Epithelial cell of proximal tubule (primary cell): ENCODE measurements around the gene LIF. TPM values are rescaled to one million over a fixed set of nuclear protein-coding genes. Genes with fewer than 3 reads are reported as not detected.

Experiments
- DNase-seq: peaks from one replicate; pipeline ENCODE4 v3.0.0-alpha.2; 2011; ENCODE audit warnings: low read depth
- H3K4me3 ChIP-seq: 2 replicates; pipeline ENCODE4 v1.5.1; 2011; ENCODE audit warnings: low read depth, mild to moderate bottlenecking, low read length
- total RNA-seq: library from RNA; depleted of rRNA; stranded (reverse); fragments of >200 nt; gene quantifications from 2 replicates; pipeline ENCODE4 v1.2.3, GENCODE V29; 2015
- TF ChIP-seq, protein P1 (sequence below): conservative IDR thresholded peaks from 2 replicates; pipeline ENCODE4 v1.5.1; 2012; ENCODE audit warnings: low read depth, mild to moderate bottlenecking, low read length

LIF gene
- total RNA-seq: 48.7 and 49.8 TPM in 2 replicates

DNA sequence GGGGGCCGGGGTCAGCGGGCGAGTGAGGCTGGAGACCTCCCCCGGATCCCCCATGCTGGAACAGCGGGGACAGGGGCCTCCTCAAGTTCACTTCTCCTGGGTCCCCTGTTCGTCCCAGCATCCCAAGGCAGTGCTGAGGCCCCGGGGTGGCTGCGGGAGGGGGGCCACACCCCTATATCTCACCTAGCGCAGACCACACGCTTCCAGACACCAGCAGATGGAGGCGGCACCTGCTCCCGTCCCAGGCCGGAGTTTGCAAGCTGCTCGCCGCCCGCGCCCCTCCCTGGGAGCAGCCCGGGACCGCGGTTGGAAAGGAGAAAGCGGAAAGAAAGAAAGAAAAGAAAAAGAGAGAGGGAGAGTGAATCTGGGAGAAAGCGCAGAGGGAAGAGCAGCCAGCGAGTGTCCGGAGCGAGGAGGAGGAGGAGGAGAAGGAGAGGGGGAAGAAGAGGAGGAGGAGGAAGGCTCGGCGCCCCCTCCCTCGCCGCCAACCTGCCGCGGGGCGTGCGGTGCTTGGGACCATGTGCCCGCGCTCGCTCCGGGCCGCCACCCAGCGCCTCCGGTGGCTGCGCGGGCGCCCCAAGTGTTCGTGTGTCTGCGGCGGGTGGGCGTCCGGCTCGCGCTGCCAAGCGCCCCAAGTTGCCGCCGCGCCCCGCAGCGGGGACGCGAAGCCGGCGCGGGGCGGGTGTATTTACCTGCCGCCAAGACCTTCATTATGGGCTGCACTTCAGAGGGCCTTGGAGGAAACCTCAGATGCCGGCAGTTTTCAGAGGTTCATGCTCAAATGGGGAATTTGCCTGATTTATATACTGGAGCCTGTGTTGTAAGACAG is at the start of gene LIF:
LIF (minus strand) TSS at position 775 of the 829 bp plus-strand sequence; CDS start at position 711, 64 bp downstream.
- H3K4me3 ChIP-seq: peak within 1 kb of the TSS; percentile 67
- TF ChIP-seq, protein P1, sequence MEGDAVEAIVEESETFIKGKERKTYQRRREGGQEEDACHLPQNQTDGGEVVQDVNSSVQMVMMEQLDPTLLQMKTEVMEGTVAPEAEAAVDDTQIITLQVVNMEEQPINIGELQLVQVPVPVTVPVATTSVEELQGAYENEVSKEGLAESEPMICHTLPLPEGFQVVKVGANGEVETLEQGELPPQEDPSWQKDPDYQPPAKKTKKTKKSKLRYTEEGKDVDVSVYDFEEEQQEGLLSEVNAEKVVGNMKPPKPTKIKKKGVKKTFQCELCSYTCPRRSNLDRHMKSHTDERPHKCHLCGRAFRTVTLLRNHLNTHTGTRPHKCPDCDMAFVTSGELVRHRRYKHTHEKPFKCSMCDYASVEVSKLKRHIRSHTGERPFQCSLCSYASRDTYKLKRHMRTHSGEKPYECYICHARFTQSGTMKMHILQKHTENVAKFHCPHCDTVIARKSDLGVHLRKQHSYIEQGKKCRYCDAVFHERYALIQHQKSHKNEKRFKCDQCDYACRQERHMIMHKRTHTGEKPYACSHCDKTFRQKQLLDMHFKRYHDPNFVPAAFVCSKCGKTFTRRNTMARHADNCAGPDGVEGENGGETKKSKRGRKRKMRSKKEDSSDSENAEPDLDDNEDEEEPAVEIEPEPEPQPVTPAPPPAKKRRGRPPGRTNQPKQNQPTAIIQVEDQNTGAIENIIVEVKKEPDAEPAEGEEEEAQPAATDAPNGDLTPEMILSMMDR: peak; percentile 7
- no peak for DNase-seq

DNA sequence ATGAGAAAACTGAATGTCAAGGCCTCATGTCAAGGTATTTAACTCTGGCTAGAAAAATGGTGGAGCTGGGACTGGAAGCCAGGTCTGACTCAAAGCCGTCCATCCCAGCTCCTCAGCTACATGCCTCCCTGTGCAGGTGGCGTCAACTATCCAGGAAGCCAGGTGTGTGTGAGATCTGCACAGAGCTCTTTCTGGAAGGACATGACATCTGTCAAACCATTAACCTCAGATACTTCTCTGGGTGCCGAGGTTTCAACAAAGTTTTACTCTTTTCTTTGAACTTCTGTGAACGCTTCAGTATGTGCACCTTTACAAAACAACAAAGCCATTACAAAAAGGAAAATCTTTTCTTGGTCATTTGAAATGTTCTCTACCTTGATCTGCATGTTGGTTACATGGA is 49.8 kb upstream of the LIF start:
- TF ChIP-seq, protein P1: no peak
- DNase-seq: no peak
- H3K4me3 ChIP-seq: no peak overlapping the region

DNA sequence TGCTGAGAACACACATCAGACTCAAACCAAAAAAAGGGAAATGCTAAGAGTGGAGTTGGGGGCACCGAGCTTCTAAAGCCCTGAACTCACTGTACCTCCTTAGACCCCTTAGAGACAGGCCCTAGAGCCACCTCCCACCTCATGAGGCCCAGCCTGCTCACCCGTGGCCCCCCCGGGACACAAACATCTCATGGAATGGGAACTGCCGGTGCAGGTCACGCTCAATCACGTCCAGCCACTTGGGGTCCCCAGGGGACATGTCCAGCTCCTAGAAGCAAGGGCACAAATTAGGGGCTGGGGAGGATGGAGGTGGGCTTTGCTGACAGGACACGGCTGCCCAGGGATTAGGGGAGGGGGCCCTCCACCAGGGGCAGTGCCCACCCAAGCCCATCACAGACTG is 49.0 kb upstream of the LIF start:
- TF ChIP-seq, protein P1: no peak
- no peak for DNase-seq
- no peak overlapping the region for H3K4me3 ChIP-seq

DNA sequence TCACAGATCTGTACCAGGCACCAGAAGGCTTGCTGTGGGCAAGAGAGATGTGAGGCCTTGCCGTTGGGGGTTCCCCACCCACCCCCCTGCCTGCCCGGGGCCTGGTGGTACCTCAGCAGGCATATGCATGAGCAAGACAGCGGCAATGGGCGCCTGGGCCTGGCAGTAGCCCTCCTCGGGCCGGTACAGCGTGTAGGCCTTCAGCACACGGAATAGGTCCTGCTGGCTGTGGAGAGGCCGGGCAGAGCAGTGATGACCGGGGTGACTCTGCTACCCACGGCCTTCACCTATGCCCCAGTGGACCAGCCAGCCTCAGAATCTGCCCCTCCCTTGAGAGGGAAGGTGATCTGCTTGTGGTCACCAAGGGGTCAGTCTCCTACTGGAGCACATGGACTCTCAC is 48.3 kb upstream of the LIF start:
- H3K4me3 ChIP-seq: no peak overlapping the region
- no peak for DNase-seq
- TF ChIP-seq, protein P1: no peak

DNA sequence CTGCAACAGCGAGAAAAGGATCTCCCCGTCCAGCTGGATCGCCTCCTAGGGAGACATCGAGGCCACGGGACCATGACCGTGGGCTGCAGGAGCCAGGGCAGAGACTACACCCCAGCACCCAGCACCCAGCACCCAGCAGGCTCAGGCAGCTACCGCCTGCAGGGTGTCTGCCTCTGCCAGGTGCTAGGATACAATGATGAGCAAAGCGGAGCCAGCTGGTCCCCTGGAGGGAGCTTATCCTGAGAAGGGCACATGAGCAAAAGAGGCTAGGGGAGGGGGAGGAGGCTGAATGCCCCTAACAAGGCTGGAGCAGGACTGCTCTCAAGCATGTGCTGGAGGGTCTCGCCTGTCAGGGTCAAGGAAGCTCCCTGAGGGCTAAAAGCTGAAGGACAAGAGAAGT is 47.5 kb upstream of the LIF start:
- DNase-seq: no peak
- H3K4me3 ChIP-seq: no peak overlapping the region
- TF ChIP-seq, protein P1: no peak

DNA sequence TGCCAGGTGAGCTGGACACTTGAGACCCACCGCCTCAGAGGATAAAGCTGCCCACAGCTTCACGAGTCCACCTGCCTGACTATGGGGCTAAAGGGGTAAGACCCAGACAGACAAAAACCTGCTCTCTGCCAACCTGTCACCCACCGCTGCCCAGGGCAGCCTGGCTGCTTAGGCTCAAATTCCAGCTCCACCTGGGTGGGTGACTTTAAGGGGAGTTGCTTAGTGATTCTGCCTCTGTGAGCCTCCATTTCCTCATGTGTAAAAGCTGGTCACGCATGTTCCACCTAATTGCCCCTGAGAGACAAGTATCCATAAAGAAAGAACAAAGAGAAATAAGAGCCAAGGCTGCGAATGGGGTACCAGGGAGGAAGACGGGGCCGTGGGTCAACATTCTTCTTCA is 46.5 kb upstream of the LIF start:
- DNase-seq: no peak
- TF ChIP-seq, protein P1: no peak
- H3K4me3 ChIP-seq: no peak overlapping the region
